ENCODE data around the gene STXBP2. TPM values are rescaled to one million over a fixed set of nuclear protein-coding genes. Genes with fewer than 3 reads are reported as not detected.

Gene STXBP2
- total and polyA plus RNA-seq, 10 donors, result 58.8 to 455 (median 182) TPM

- WGBS, 5 donors, result 73 to 89% (median 81%) methylated on average over 20 to 31 of the region's 31 CpGs
- Histone ChIP-seq H3K9me3 (no peaks in the 10 kb centered on the region), H3K4me1 (no peaks in the 10 kb centered on the region), H3K27me3 (replicated peaks in 1 of 7) (peaks cover 0 to 16% (median 0%) of the 10 kb centered on the region in 7 donors), H3K4me3 (no peak overlapping the region), H3K27ac (no peak overlapping the region), H3K36me3 (no peaks in the 10 kb centered on the region)
- no peak for TF ChIP-seq POLR2A (IDR thresholded peaks at IDR 0.05)
- no peak for TF ChIP-seq CTCF (IDR thresholded peaks at IDR 0.05 in 8 of 11, conservative IDR thresholded peaks at IDR 0.05 in 3 of 11)
- no peak for TF ChIP-seq POLR2AphosphoS5 (IDR thresholded peaks at IDR 0.05)
- intact Hi-C loops (cut with DNase I; ENCODE audit: low total_unique reads), result no loop called here
- no peak for DNase-seq
Observed at GRCh38 chr19:7610491-7611240, 26.2 kb upstream of the STXBP2 start.

GRCh38 chr19:7611541-7612279 is 25.2 kb upstream of the STXBP2 start:
- TF ChIP-seq CTCF (IDR thresholded peaks at IDR 0.05 in 8 of 11, conservative IDR thresholded peaks at IDR 0.05 in 3 of 11) (no peak), POLR2AphosphoS5 (IDR thresholded peaks at IDR 0.05) (no peak), POLR2A (IDR thresholded peaks at IDR 0.05) (no peak)
- intact Hi-C loops (cut with DNase I; ENCODE audit: low total_unique reads), result no loop called here
- Histone ChIP-seq H3K27me3 (replicated peaks in 1 of 7) (peaks cover 0 to 9% (median 0%) of the 10 kb centered on the region in 7 donors), H3K4me3 (no peak overlapping the region), H3K36me3 (no peaks in the 10 kb centered on the region), H3K4me1 (no peaks in the 10 kb centered on the region), H3K27ac (no peak overlapping the region), H3K9me3 (no peaks in the 10 kb centered on the region)
- WGBS, 5 donors, result 87 to 90% (median 88%) methylated on average over 19 to 41 of the region's 41 CpGs
- DNase-seq, result no peak

GRCh38 chr19:7612282-7613274 is 24.3 kb upstream of the STXBP2 start:
- Histone ChIP-seq H3K9me3 (no peaks in the 10 kb centered on the region), H3K4me1 (peaks cover 0 to 4% (median under 1%) of the 10 kb centered on the region in 6 donors), H3K4me3 (no peak overlapping the region), H3K27ac (no peak overlapping the region), H3K36me3 (peaks cover 0 to 6% (median 0%) of the 10 kb centered on the region in 6 donors), H3K27me3 (replicated peaks in 1 of 7) (no peaks in the 10 kb centered on the region)
- TF ChIP-seq POLR2A (IDR thresholded peaks at IDR 0.05) (no peak), CTCF (IDR thresholded peaks at IDR 0.05 in 8 of 11, conservative IDR thresholded peaks at IDR 0.05 in 3 of 11) (no peak), POLR2AphosphoS5 (IDR thresholded peaks at IDR 0.05) (no peak)
- intact Hi-C loops (cut with DNase I; ENCODE audit: low total_unique reads), result no loop called here
- DNase-seq, result no peak
- 92 to 94% (median 92%) methylated on average over 45 to 81 of the region's 81 CpGs for WGBS, 5 donors
